PC-9 (cell line): ENCODE data around the gene S100B. TPM values are rescaled to one million over a fixed set of nuclear protein-coding genes. Genes with fewer than 3 reads are reported as not detected.

ENCODE experiments used
- BruUV-seq: library from RNA; stranded (reverse); fragments of 400-500 nt; replicated peaks from 2 replicates; lab custom pipeline; 2021; lab: Mats Ljungman, UMichigan
- CTCF ChIA-PET: fragments of 300-600 bp; sonication (Branson Sonifier 250); formaldehyde crosslinking; loops from one replicate; lab custom pipeline; 2022; ENCODE audit warnings: antibody characterized with exemption; lab: Charles Lee
- POLR2A ChIA-PET: fragments of 300-600 bp; sonication (Branson Sonifier 250); formaldehyde crosslinking; loops from one replicate; lab custom pipeline; 2022; ENCODE audit warnings: antibody characterized with exemption; ENCODE audit not compliant: unreplicated experiment; lab: Charles Lee
- DNase-seq, 2 experiments: peaks; one replicate each; pipeline versions ENCODE4 v3.0.0 to v3.0.0-alpha.2; 2015 to 2022; ENCODE audit warnings: mixed read lengths in 1 of 2
- H2AFZ ChIP-seq: fragments of 200-600 bp; sonication (generic); 2 replicates; pipeline ENCODE4 v1.8.1; 2017; ENCODE audit warnings: antibody characterized with exemption
- H3F3A ChIP-seq: fragments of 200-600 bp; sonication (generic); 2 replicates; pipeline ENCODE4 v1.8.1; 2017; ENCODE audit warnings: antibody characterized with exemption, mild to moderate bottlenecking, low read depth; ENCODE audit not compliant: insufficient read depth
- H3K27ac ChIP-seq: fragments of 200-600 bp; sonication (generic); 2 replicates; pipeline ENCODE4 v1.6.1; 2016; ENCODE audit warnings: mixed run types
- H3K27me3 ChIP-seq: fragments of 200-600 bp; sonication (generic); 2 replicates; pipeline ENCODE4 v1.6.1; 2016; ENCODE audit warnings: low read depth, mixed run types; ENCODE audit not compliant: insufficient read depth
- H3K36me3 ChIP-seq: fragments of 200-600 bp; sonication (generic); 2 replicates; pipeline ENCODE4 v1.6.1; 2016; ENCODE audit warnings: low read depth, mixed run types
- H3K4me1 ChIP-seq: fragments of 200-600 bp; sonication (generic); replicated peaks from 2 replicates; pipeline ENCODE4 v1.6.1; 2016; ENCODE audit warnings: mixed run types; ENCODE audit not compliant: insufficient read depth
- H3K4me2 ChIP-seq: fragments of 200-600 bp; sonication (generic); 2 replicates; pipeline ENCODE4 v1.6.1; 2017; ENCODE audit warnings: mixed run types
- H3K4me3 ChIP-seq: fragments of 200-600 bp; sonication (generic); 2 replicates; pipeline ENCODE4 v1.6.1; 2016; ENCODE audit warnings: mixed run types
- H3K79me2 ChIP-seq: fragments of 200-600 bp; sonication (generic); 2 replicates; pipeline ENCODE4 v1.6.1; 2017; ENCODE audit warnings: low read depth, mixed run types
- H3K9me2 ChIP-seq: fragments of 200-600 bp; sonication (generic); 2 replicates; pipeline ENCODE4 v1.8.1; 2017; ENCODE audit warnings: mild to moderate bottlenecking; ENCODE audit not compliant: insufficient read depth
- H3K9me3 ChIP-seq: fragments of 200-600 bp; sonication (generic); 2 replicates; pipeline ENCODE4 v1.8.1; 2016; ENCODE audit warnings: low read depth; ENCODE audit not compliant: insufficient read depth
- H4K20me1 ChIP-seq: fragments of 200-600 bp; sonication (generic); 2 replicates; pipeline ENCODE4 v1.8.1; 2017; ENCODE audit not compliant: insufficient read depth
- EZH2 ChIP-seq: fragments of 200-600 bp; sonication (generic); IDR thresholded peaks from 2 replicates; pipeline ENCODE4 v1.8.0; 2017; ENCODE audit warnings: antibody characterized with exemption, low read depth
- intact Hi-C: fragments of 100-400 bp; cut with micrococcal nuclease; formaldehyde crosslinking; loops from one replicate; pipeline ENCODE4 v1.10.0; 2022; ENCODE audit not compliant: unreplicated experiment
- total RNA-seq: library from RNA; stranded (reverse); gene quantifications from 2 replicates; pipeline ENCODE4 v1.2.3, GENCODE V29; 2021
- TF ChIP-seq, protein P1 (sequence below): fragments of 200-600 bp; sonication (generic); conservative IDR thresholded peaks from 2 replicates; pipeline ENCODE4 v1.6.1; 2017; ENCODE audit warnings: mixed run types, antibody characterized with exemption, mild to moderate bottlenecking, moderate library complexity

Gene S100B
- total RNA-seq, 1 experiment from 2014 or later: not detected

DNA sequence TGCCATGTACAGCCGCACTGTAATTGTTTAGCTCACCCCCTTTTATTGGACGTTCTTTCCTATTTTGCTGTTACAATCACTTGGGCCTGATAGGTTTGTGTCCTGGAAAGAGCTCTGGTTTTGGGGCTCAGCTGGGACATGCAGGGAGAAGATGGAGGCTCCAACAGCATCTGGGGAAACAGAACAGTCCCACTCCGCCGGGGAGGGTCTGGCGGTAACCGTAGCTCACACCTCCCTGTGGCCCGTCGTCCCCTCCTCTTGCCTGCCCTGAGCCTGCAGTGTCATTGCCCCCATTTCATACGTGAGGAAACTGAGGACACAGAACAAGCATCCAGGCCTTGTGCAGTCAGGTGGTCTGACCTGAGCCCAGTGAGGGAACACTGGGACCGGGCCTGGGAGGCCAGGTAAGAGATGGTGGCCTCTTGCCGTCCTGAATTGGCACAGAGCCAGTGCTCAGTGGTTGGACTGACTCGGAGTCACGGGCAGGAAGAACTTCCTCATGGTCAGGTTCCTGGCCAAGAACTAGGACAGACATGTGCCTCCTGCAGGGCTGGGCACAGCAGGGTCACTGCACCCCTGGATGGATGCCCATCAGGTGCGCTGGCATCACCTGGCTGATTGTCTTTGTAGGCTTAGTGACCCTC, 41.8 kb downstream of the S100B start:
- ChIA-PET CTCF (no interaction called here), POLR2A (no interaction called here)
- Histone ChIP-seq H2AFZ (no peak overlapping the region), H3K36me3 (no peaks in the 10 kb centered on the region), H3K79me2 (no peaks in the 10 kb centered on the region), H3K27ac (no peak overlapping the region), H4K20me1 (no peaks in the 10 kb centered on the region), H3K9me3 (no peaks in the 10 kb centered on the region), H3K27me3 (no peaks in the 10 kb centered on the region), H3K4me1 (no peaks in the 10 kb centered on the region), H3F3A (no peaks in the 10 kb centered on the region), H3K4me3 (no peak overlapping the region), H3K4me2 (no peak overlapping the region), H3K9me2 (no peaks in the 10 kb centered on the region)
- no TSS peak for BruUV-seq
- no peak for DNase-seq
- intact Hi-C loops: no loop called here
- TF ChIP-seq, protein P1, sequence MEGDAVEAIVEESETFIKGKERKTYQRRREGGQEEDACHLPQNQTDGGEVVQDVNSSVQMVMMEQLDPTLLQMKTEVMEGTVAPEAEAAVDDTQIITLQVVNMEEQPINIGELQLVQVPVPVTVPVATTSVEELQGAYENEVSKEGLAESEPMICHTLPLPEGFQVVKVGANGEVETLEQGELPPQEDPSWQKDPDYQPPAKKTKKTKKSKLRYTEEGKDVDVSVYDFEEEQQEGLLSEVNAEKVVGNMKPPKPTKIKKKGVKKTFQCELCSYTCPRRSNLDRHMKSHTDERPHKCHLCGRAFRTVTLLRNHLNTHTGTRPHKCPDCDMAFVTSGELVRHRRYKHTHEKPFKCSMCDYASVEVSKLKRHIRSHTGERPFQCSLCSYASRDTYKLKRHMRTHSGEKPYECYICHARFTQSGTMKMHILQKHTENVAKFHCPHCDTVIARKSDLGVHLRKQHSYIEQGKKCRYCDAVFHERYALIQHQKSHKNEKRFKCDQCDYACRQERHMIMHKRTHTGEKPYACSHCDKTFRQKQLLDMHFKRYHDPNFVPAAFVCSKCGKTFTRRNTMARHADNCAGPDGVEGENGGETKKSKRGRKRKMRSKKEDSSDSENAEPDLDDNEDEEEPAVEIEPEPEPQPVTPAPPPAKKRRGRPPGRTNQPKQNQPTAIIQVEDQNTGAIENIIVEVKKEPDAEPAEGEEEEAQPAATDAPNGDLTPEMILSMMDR: no peak
- TF ChIP-seq EZH2: no peak

DNA sequence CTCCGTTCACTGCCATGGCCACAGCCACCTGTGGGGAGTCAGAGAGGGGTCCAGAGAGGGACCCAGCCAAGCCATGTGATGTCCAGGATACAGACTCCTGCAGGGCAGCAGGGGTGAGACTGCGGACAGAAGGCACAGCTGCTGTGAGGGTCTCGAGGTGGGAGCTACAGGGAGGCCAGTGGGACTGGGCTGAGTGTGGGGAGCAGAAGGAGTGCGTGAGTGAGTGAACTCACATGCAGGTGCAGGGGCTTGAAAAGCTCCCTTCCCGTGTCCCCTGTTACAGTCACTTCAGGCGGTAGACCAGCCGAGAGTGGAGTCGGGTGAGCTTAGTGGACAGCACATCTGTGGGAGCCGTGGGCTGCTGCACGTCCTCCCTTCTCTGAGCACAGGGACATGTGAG, 42.4 kb downstream of the S100B start:
- no peak overlapping the region for H2AFZ ChIP-seq
- H3F3A ChIP-seq: no peaks in the 10 kb centered on the region
- ChIA-PET POLR2A (no interaction called here), CTCF (no interaction called here)
- H3K36me3 ChIP-seq: no peaks in the 10 kb centered on the region
- no peaks in the 10 kb centered on the region for H3K27me3 ChIP-seq
- H3K79me2 ChIP-seq: no peaks in the 10 kb centered on the region
- H3K9me3 ChIP-seq: no peaks in the 10 kb centered on the region
- H4K20me1 ChIP-seq: no peaks in the 10 kb centered on the region
- no peak for DNase-seq
- no peak overlapping the region for H3K4me3 ChIP-seq
- no peak overlapping the region for H3K27ac ChIP-seq
- no peaks in the 10 kb centered on the region for H3K4me1 ChIP-seq
- H3K9me2 ChIP-seq: no peaks in the 10 kb centered on the region
- intact Hi-C loops: no loop called here
- TF ChIP-seq, protein P1: no peak
- no peak for TF ChIP-seq EZH2
- no peak overlapping the region for H3K4me2 ChIP-seq
- no TSS peak for BruUV-seq

DNA sequence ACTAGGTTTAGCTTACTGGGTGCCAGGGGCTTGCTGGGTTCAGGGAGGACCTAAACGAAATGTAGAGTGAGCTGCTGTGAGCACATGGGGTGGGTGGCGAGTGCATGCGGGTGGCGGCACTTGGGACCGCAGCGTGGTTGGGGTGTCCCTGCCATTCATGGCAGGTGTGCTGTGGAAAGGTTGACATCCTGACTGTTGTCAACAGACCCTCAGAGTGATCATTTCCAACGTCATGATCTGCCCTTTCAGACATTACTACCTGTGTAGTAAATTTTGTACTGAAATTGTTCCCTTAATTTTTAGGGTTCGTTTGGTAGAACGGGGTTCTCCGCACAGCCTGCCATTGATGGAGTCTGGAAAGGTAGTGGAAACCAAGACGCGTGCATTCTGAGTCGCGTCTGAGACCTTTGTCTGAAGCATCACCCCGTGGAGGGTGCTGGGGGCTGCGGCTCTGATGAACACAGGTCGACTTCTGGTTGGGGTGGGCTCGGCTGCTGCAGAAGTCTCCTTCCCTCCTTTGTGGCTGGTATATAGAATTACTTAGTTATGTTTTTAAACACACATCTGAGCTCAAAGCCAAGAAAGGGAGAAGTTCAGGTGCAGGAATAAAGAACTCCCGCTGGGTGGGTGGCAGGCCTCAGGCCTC, 43.3 kb downstream of the S100B start:
- Histone ChIP-seq H3K9me3 (no peaks in the 10 kb centered on the region), H3K36me3 (no peaks in the 10 kb centered on the region), H3K27ac (no peak overlapping the region), H3K4me3 (no peak overlapping the region), H3K79me2 (no peaks in the 10 kb centered on the region), H4K20me1 (no peaks in the 10 kb centered on the region), H3F3A (no peaks in the 10 kb centered on the region), H3K4me2 (no peak overlapping the region), H3K4me1 (no peaks in the 10 kb centered on the region), H2AFZ (no peak overlapping the region), H3K27me3 (no peaks in the 10 kb centered on the region), H3K9me2 (no peaks in the 10 kb centered on the region)
- ChIA-PET CTCF (no interaction called here), POLR2A (no interaction called here)
- TF ChIP-seq EZH2: no peak
- TF ChIP-seq, protein P1: no peak
- intact Hi-C loops: no loop called here
- no peak for DNase-seq
- BruUV-seq: no TSS peak
